ENCODE results near the gene PRSS33. TPM values are rescaled to one million over a fixed set of nuclear protein-coding genes. Genes with fewer than 3 reads are reported as not detected.

The PRSS33 gene
- total RNA-seq, 1 donor from 2014 or later = not detected

DNA sequence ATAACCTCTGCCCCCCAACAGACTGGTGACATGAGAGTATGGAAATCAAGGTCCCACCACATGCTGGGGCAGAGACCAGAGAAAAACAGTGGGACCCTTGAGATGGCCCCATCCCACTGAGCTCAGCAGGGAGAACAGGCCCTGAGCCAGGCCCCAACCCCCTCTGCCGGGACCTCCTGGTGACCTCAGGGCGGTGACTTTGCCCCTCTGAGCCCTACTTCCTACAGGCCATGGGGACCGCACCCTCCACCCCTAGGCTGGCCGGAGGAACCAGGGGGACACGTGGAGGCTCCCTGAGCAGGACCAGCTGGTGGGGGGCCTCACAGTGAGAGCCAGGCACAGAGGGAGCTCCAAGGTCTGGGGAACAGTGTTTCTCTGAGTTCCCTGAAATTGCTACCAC, 48.7 kb downstream of the PRSS33 start:
- Mint-ChIP-seq H3K36me3 (ENCODE audit: low read depth) (no peaks in the 10 kb centered on the region), H3K4me1 (no peaks in the 10 kb centered on the region), H3K27ac (no peak overlapping the region), H3K27me3 (peaks cover 4% of the 10 kb centered on the region), H3K9me3 (no peaks in the 10 kb centered on the region), H3K4me3 (no peak overlapping the region)
- intact Hi-C loops (cut with micrococcal nuclease) = no loop called here
- ATAC-seq (ENCODE audit: low read depth) (no peak), DNase-seq (no peak)
- TF ChIP-seq, protein P1, sequence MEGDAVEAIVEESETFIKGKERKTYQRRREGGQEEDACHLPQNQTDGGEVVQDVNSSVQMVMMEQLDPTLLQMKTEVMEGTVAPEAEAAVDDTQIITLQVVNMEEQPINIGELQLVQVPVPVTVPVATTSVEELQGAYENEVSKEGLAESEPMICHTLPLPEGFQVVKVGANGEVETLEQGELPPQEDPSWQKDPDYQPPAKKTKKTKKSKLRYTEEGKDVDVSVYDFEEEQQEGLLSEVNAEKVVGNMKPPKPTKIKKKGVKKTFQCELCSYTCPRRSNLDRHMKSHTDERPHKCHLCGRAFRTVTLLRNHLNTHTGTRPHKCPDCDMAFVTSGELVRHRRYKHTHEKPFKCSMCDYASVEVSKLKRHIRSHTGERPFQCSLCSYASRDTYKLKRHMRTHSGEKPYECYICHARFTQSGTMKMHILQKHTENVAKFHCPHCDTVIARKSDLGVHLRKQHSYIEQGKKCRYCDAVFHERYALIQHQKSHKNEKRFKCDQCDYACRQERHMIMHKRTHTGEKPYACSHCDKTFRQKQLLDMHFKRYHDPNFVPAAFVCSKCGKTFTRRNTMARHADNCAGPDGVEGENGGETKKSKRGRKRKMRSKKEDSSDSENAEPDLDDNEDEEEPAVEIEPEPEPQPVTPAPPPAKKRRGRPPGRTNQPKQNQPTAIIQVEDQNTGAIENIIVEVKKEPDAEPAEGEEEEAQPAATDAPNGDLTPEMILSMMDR (IDR thresholded peaks at IDR 0.05) = no peak
- POLR2A ChIA-PET = interaction anchor here (0.6 kb wide), 1 partner anchor 11 kb away, joined by 3 read pairs; no protein-coding TSS in a partner anchor
- CTCF ChIA-PET = no interaction called here

DNA sequence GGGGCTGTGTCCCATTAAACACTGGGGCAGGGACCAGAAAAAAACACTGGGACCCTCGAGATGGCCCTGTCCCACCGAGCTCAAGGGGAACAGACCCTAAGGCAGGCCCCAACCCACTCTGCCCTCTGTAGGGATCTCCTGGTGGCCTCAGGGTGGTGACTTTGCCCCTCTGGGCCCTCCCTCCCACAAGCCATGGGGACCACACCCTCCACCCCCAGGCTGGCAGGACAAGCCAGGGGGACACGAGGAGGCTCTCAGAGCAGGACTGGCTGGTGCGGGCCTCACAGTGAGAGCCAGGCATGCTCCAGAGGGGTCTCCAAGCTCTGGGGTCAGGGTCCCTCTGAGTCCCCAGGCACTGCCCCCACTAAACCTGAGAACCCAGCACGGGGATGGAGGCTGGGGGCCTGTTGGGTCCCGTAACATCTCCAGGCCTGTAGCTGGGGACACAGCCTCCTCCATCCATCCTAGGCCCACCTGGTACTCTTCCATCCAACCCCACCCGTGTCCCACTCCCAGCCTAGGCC, 49.4 kb downstream of the PRSS33 start:
- Mint-ChIP-seq H3K9me3 (no peaks in the 10 kb centered on the region), H3K4me1 (no peaks in the 10 kb centered on the region), H3K4me3 (no peak overlapping the region), H3K27ac (no peak overlapping the region), H3K27me3 (peaks cover 4% of the 10 kb centered on the region), H3K36me3 (ENCODE audit: low read depth) (no peaks in the 10 kb centered on the region)
- ChIA-PET POLR2A (interaction anchor here (0.5 kb wide), 1 partner anchor 148 kb away, joined by 3 read pairs; no protein-coding TSS in a partner anchor), CTCF (no interaction called here)
- intact Hi-C loops (cut with micrococcal nuclease) = no loop called here
- DNase-seq = no peak
- ATAC-seq (ENCODE audit: low read depth) = no peak
- TF ChIP-seq, protein P1 (IDR thresholded peaks at IDR 0.05) = no peak

DNA sequence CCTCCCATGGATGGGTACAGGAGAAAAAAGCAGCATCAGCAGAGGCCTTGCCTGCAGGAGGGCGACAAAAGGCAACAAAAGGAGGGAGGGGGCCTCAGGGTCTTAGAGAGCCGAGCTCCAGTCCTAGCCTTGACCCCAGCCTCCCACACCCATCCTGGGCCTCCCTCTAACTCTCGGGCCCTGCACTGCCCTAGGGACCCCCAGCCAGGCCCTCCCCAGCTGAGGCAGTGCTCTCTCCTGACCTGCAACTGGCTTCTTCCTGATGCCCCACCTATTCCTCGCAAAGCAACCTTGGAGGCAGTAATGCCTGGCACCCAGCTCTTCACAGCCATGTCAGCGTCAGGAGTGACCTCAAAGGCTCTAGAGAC, 50.1 kb downstream of the PRSS33 start:
- ChIA-PET CTCF (no interaction called here), POLR2A (no interaction called here)
- Mint-ChIP-seq H3K4me1 (no peaks in the 10 kb centered on the region), H3K9me3 (no peaks in the 10 kb centered on the region), H3K27me3 (peaks cover 7% of the 10 kb centered on the region), H3K27ac (no peak overlapping the region), H3K4me3 (no peak overlapping the region), H3K36me3 (ENCODE audit: low read depth) (no peaks in the 10 kb centered on the region)
- intact Hi-C loops (cut with micrococcal nuclease) = no loop called here
- ATAC-seq (ENCODE audit: low read depth) (no peak), DNase-seq (no peak)
- TF ChIP-seq, protein P1 (IDR thresholded peaks at IDR 0.05) = no peak

DNA sequence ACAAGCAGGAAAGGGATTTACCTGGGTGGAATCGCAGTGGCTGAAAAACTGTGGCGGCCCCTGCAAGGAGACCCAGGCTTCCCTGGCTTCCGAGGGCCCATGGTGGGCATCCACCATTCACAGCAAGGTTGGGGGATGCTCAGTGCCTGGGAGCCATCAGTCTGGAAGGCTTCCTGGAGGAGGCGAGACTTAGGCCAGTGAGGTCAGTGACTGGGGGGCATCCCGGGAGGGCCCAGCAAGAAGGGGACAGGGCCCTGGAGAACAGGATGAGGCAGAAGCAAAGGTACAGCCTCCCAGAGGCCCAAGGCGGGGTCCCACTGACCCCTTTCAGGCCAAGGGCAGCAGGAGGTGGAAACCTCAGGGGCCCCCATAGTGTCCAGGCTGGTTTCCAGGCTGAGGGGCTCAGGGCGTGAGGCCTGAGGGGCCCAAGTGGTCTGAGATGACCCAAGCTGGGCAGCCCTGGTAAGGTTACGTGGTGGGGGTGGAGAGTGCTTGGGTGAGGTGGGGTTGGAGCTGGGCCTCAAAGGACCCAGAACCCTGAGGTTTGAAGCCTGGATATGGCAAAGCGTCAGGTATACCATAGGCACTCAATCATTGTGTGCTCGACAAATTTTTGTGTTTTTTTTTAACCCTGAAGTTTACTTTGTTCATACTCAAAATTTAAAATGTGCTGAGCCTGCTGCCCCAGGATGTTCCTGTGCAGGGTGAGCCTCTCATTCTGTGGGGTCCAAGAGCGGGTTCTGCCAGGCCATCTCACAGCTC, 50.7 kb downstream of the PRSS33 start:
- H3K27me3 Mint-ChIP-seq = peaks cover 7% of the 10 kb centered on the region
- intact Hi-C loops (cut with micrococcal nuclease) = no loop called here
- ATAC-seq (ENCODE audit: low read depth) (no peak), DNase-seq (no peak)
- H3K27ac Mint-ChIP-seq = no peak overlapping the region
- TF ChIP-seq, protein P1 (IDR thresholded peaks at IDR 0.05) = no peak
- ChIA-PET POLR2A (no interaction called here), CTCF (no interaction called here)
- no peaks in the 10 kb centered on the region for H3K9me3 Mint-ChIP-seq
- no peaks in the 10 kb centered on the region for H3K36me3 Mint-ChIP-seq (ENCODE audit: low read depth)
- no peak overlapping the region for H3K4me3 Mint-ChIP-seq
- H3K4me1 Mint-ChIP-seq = no peaks in the 10 kb centered on the region

DNA sequence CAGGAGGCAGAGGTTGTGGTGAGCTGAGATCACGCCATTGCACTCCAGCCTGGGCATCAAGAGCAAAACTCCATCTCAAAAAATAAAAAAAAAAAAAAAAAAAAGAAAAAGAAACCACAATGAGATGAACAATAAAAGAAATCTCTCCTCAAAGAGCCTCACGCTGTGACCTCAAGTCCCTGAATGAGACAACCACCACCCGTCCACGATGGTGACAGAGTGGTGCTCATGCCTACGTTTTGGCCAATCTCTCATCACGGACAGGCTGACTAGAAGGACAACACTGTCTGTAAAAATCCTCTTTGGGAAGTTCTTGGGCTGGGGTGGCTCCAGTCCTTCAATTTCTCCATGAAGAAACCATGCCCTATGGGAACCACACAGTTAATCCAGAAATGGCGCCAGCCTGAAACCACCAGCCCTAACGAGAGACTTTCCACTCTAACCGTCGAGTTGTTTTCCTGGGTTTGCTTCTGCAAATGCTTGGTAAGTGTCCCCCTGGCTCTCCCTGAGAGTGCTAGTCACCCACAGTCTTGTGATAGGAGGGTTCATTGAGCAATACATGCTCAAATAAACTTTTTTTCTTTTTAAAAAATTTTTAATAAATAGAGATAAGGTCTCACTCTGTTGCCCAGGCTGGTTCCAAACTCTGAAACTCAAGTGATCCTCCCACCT, 52.4 kb downstream of the PRSS33 start:
- H3K27me3 Mint-ChIP-seq = peaks cover 7% of the 10 kb centered on the region
- TF ChIP-seq, protein P1 (IDR thresholded peaks at IDR 0.05) = no peak
- H3K4me3 Mint-ChIP-seq = no peak overlapping the region
- no peaks in the 10 kb centered on the region for H3K36me3 Mint-ChIP-seq (ENCODE audit: low read depth)
- ChIA-PET CTCF (no interaction called here), POLR2A (no interaction called here)
- no peaks in the 10 kb centered on the region for H3K4me1 Mint-ChIP-seq
- DNase-seq (no peak), ATAC-seq (ENCODE audit: low read depth) (no peak)
- no peak overlapping the region for H3K27ac Mint-ChIP-seq
- no peaks in the 10 kb centered on the region for H3K9me3 Mint-ChIP-seq
- intact Hi-C loops (cut with micrococcal nuclease) = no loop called here

Measured in activated B cell treated with CpG ODN at 0.5 μM for 24 hours (primary cell).